Body of pancreas (tissue), 4 donors: ENCODE data around the gene STARD9. TPM values are rescaled to one million over a fixed set of nuclear protein-coding genes. Genes with fewer than 3 reads are reported as not detected.

Experiments used
- ATAC-seq: fragments of 150-250 bp; one replicate; pipeline ENCODE4 v1.9.1; 2016
- DNase-seq, 4 donors: peaks; one replicate each; pipeline ENCODE4 v3.0.0-alpha.2; 2019
- H3K27ac ChIP-seq, 4 donors: fragments of 200-600 bp; sonication (generic); 1 replicate in 3 of 4; 2 replicates in 1 of 4; pipeline versions ENCODE4 v1.5.1 to v1.6.1; 2016 to 2019; ENCODE audit warnings: mild to moderate bottlenecking in 1 of 4, mixed read lengths in 1 of 4, moderate library complexity in 1 of 4
- H3K27me3 ChIP-seq, 2 donors: fragments of 200-600 bp; sonication (generic); one replicate each; pipeline ENCODE4 v1.6.0; 2016; ENCODE audit warnings: mild to moderate bottlenecking in 1 of 2
- H3K36me3 ChIP-seq, 2 donors: fragments of 200-600 bp; sonication (generic); replicated peaks in 1 of 2; 2 replicates each; pipeline ENCODE4 v1.5.1; 2016; ENCODE audit warnings: low read depth in 2 of 2; ENCODE audit not compliant: insufficient read depth in 1 of 2
- H3K4me1 ChIP-seq: fragments of 200-600 bp; sonication (generic); one replicate; pipeline ENCODE4 v1.6.0; 2016
- H3K4me3 ChIP-seq, 2 donors: fragments of 200-600 bp; sonication (generic); 1 replicate in 1 of 2; 2 replicates in 1 of 2; pipeline ENCODE4 v1.5.1; 2016 to 2019
- H3K9me3 ChIP-seq, 3 donors: fragments of 200-600 bp; sonication (generic); 1 replicate in 2 of 3; 2 replicates in 1 of 3; pipeline ENCODE4 v1.5.1; 2016
- POLR2A ChIP-seq, 3 donors: fragments of 450-650 bp; IDR thresholded peaks; one replicate each; pipeline ENCODE4 v1.6.1; 2016; ENCODE audit warnings: antibody characterized with exemption in 3 of 3, mild to moderate bottlenecking in 2 of 3
- WGBS, 2 donors: methylation state at CpG; one replicate each; pipeline ENCODE4 v1.1.5; 2017; 5-methylcytosine and 5-hydroxymethylcytosine counted together
- intact Hi-C: fragments of 100-400 bp; cut with DNase I; formaldehyde crosslinking; loops from one replicate; pipeline ENCODE4 v1.15.1; 2023
- total RNA-seq, 2 donors: library from RNA; depleted of rRNA; stranded (reverse); fragments of >200 nt; gene quantifications; one replicate each; pipeline ENCODE4 v1.1.0, GENCODE V29; 2016
- TF ChIP-seq, protein P1 (sequence below), 7 experiments: fragments of 450-650 bp in 4 of 7; fragments of 200-600 bp in 3 of 7; sonication (generic) in 3 of 7; IDR thresholded peaks; one replicate each; pipeline ENCODE4 v1.5.1; 2016 to 2019; ENCODE audit warnings: antibody characterized with exemption in 7 of 7

The STARD9 gene
- total RNA-seq, 2 donors from 2014 or later: 1.3 to 4.7 TPM

DNA sequence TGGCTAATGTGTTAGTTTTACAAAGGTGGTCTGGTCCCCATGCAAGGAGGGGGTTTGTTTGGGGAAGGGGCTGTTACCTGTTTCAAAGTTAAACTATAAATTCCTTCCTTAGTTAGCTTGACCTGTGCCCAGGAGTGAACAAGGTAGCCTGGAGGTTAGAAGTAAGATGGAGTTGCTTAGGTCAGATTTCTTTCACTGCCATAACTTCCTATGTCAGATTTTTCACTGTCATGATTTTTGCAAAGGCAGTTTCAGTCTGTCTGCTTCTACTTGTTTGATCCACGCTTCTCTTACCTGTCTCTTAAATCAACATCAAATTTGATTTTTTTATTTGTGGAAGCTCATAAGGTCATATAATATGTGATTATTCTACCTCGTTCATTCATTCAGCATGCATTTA is 28.6 kb downstream of the STARD9 start:
- Histone ChIP-seq H3K27ac (no peak overlapping the region), H3K27me3 (no peaks in the 10 kb centered on the region), H3K36me3 (no peaks in the 10 kb centered on the region), H3K9me3 (no peaks in the 10 kb centered on the region), H3K4me3 (no peak overlapping the region), H3K4me1 (peaks cover 7% of the 10 kb centered on the region)
- ATAC-seq: no peak
- no peak for DNase-seq
- no peak for TF ChIP-seq POLR2A (IDR thresholded peaks at IDR 0.05)
- TF ChIP-seq, protein P1, sequence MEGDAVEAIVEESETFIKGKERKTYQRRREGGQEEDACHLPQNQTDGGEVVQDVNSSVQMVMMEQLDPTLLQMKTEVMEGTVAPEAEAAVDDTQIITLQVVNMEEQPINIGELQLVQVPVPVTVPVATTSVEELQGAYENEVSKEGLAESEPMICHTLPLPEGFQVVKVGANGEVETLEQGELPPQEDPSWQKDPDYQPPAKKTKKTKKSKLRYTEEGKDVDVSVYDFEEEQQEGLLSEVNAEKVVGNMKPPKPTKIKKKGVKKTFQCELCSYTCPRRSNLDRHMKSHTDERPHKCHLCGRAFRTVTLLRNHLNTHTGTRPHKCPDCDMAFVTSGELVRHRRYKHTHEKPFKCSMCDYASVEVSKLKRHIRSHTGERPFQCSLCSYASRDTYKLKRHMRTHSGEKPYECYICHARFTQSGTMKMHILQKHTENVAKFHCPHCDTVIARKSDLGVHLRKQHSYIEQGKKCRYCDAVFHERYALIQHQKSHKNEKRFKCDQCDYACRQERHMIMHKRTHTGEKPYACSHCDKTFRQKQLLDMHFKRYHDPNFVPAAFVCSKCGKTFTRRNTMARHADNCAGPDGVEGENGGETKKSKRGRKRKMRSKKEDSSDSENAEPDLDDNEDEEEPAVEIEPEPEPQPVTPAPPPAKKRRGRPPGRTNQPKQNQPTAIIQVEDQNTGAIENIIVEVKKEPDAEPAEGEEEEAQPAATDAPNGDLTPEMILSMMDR (IDR thresholded peaks at IDR 0.05): no peak
- intact Hi-C loops: no loop called here
- 64 to 76% methylated on average over 2 of the region's 2 CpGs for WGBS, 2 donors

DNA sequence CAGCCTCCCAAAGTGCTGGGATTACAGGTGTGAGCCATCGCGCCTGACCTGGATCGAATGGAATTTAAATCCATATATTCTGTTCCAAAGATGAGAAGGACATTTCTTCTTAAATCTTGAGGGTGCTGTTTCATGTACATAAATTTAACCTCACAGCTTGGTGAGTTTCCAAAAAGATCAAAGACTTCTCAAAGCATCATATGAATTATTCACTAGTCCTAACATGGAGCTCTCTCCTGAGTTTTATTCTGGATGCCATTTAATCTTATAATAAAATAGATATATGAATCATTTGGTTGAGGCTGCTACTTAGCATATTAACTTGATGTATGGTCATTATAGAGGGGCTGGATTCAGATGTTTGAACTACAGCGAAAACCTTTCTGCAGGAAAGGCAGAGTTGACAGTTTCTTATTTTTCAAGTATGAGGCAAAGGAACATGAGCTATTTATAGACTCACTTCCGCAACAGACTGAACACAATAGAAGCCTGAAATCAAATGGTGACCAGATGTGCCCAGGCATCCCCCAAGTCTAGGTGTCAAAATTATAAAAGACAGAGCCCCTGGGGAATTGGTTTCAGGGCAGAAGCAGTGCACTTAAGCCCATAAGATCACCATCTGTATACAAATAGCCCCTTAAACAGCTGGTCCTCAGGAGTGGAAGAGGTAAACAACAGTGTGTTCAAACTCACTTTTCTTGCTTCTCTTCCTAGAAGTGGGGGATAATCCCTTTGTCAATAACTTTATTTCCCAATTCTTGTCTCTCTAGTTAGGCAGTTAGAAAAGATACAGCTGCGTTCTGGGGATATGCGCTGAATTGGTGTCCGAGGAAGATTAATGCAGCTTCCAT is 29.7 kb downstream of the STARD9 start:
- WGBS, 2 donors: 66 to 74% methylated on average over 8 of the region's 8 CpGs
- no peak overlapping the region for H3K27ac ChIP-seq
- no peak for ATAC-seq

DNA sequence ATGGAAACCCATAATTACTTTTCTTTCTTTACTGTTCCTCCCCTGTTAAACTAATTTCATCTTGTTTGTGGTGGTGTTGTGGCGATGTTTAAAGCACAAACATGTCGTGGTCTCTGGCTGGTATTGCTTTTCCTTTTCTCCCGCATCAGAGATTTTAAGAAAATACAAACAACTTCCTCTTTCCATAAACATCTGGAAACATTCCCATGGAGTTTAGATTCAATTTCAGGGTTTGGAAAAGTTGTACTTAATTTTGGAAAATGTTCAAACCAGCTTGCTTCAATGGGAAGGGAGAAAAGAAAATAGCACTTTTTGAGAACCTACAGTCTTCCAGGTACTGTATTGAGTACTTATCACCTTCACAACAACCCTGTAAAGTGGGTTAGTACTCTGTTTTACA is 30.4 kb downstream of the STARD9 start:
- Histone ChIP-seq H3K27me3 (no peaks in the 10 kb centered on the region), H3K4me1 (peaks cover 7% of the 10 kb centered on the region), H3K27ac (no peak overlapping the region), H3K9me3 (no peaks in the 10 kb centered on the region), H3K36me3 (no peaks in the 10 kb centered on the region), H3K4me3 (no peak overlapping the region)
- ATAC-seq: no peak
- TF ChIP-seq POLR2A (IDR thresholded peaks at IDR 0.05): no peak
- TF ChIP-seq, protein P1 (IDR thresholded peaks at IDR 0.05): no peak
- no peak for DNase-seq
- intact Hi-C loops: no loop called here
- WGBS, 2 donors: 34 to 38% methylated on average over 3 of the region's 3 CpGs

More for the DNA sequence above, 29.7 kb downstream of the STARD9 start:
- Histone ChIP-seq H3K4me1 (peaks cover 7% of the 10 kb centered on the region), H3K4me3 (no peak overlapping the region), H3K27me3 (no peaks in the 10 kb centered on the region), H3K36me3 (no peaks in the 10 kb centered on the region), H3K9me3 (no peaks in the 10 kb centered on the region)
- intact Hi-C loops: no loop called here
- no peak for DNase-seq
- TF ChIP-seq POLR2A (IDR thresholded peaks at IDR 0.05): no peak
- TF ChIP-seq, protein P1 (IDR thresholded peaks at IDR 0.05): no peak

DNA sequence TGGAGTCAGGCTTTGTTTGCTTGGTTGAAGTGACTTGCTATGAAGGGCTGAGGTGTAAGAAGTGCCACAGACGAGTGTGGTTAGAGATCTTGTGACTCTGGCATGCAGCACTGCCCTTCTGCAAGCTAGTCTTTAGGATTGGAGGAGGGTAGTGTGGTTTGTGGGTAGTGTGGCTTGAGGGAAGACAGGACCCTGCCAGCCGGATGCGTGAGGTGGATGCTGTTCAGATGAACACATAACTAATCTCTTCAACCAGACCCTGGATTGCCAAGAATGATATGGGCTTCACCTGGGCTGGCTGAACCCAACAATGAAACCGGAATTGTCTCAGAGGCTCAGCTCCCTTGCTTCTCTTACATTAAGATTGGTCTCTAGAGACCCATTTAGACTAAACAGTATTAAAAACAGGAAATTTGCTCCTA is 32.7 kb downstream of the STARD9 start:
- intact Hi-C loops: no loop called here
- Histone ChIP-seq H3K27ac (no peak overlapping the region), H3K27me3 (no peaks in the 10 kb centered on the region), H3K36me3 (no peaks in the 10 kb centered on the region), H3K9me3 (no peaks in the 10 kb centered on the region), H3K4me1 (peaks cover 7% of the 10 kb centered on the region), H3K4me3 (no peak overlapping the region)
- no peak for TF ChIP-seq POLR2A (IDR thresholded peaks at IDR 0.05)
- TF ChIP-seq, protein P1 (IDR thresholded peaks at IDR 0.05): no peak
- DNase-seq (peak in 1 of 4 donors; percentile 17), ATAC-seq (no peak)
- WGBS, 2 donors: 51 to 64% methylated on average over 4 of the region's 4 CpGs
